Tibial artery (tissue), 4 donors: ENCODE data around the gene CNNM3.

Experiments
- DNase-seq, 2 donors: peaks; one replicate each; pipeline ENCODE4 v3.0.0-alpha.2; 2019
- H3K27ac ChIP-seq, 2 donors: fragments of 200-600 bp; sonication (generic) in 1 of 2; 1 replicate in 1 of 2; 2 replicates in 1 of 2; pipeline ENCODE4 v1.5.1; 2018 to 2019; ENCODE audit warnings: mild to moderate bottlenecking in 1 of 2
- H3K27me3 ChIP-seq, 2 donors: fragments of 200-600 bp; sonication (generic) in 1 of 2; one replicate each; pipeline versions ENCODE4 v1.5.1 to v1.6.0; 2016 to 2019
- H3K36me3 ChIP-seq, 3 donors: fragments of 200-600 bp; sonication (generic) in 2 of 3; one replicate each; pipeline ENCODE4 v1.5.1; 2016 to 2019; ENCODE audit warnings: mild to moderate bottlenecking in 2 of 3
- H3K4me1 ChIP-seq, 4 donors: fragments of 200-600 bp; sonication (generic) in 2 of 4; 1 replicate in 3 of 4; 2 replicates in 1 of 4; pipeline ENCODE4 v1.5.1; 2016 to 2019
- H3K4me3 ChIP-seq, 2 donors: fragments of 200-600 bp; sonication (generic) in 1 of 2; 1 replicate in 1 of 2; 2 replicates in 1 of 2; pipeline ENCODE4 v1.5.1; 2018 to 2019; ENCODE audit warnings: mild to moderate bottlenecking in 2 of 2
- H3K9me3 ChIP-seq, 3 donors: fragments of 200-600 bp; sonication (generic) in 1 of 3; one replicate each; pipeline ENCODE4 v1.5.1; 2016 to 2019
- intact Hi-C: fragments of 100-400 bp; cut with DNase I; formaldehyde crosslinking; loops from one replicate; pipeline ENCODE4 v1.15.0; 2023; ENCODE audit warnings: low total_unique reads
- TF ChIP-seq, protein P1 (sequence below), 2 experiments: fragments of 200-600 bp in 1 of 2; fragments of 450-650 bp in 1 of 2; IDR thresholded peaks; one replicate each; pipeline ENCODE4 v1.5.1; 2017 to 2019; ENCODE audit warnings: antibody characterized with exemption in 2 of 2, mild to moderate bottlenecking in 1 of 2, moderate library complexity in 1 of 2

The CNNM3 gene

DNA sequence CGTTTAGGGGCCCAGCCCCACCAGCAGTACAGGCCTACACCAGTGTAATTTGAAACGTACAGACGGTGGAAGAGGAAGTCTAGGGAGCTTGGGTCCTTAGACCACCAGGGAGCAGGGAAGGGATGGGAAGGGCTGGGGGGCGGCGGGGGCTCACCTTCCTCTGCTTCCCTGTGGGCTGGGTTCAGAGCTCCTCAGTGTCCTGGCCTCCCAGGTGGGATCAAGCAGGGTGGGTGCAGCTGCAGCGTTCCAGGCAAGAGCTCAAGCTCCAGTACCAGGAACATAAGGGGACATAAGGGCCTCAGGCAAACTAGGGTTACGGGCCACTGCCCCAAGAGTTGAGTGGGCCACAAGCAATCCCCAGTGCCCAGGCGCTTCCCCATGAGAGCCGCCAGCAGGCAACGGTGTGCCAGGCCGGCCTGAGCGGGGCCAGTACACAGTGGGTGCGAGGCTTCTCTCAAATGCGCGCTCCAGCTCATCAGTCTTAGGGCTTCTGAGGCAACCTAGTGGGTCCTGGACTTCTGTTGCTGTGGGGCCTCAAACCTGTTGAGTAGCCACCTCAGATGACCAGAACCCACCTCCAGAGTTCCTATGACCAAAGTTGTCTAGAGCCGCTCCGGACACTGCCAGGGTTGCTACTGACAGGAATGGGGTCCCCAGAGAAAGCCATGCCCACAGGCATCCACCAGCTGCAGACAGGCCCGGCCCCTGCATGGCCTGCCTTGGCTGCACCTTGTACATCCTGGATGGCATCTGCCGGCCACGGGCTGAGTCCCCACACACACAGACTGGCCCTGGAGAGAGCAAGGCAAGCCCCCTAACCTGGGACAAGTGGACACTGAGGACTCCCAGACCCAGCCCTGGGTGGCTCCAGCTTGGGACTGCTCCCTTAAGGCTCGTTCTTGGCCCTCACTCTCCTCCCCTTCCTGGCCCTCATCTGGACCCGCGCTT lies 22.6 kb downstream of the CNNM3 start:
- H3K27ac ChIP-seq = no peak overlapping the region
- H3K27me3 ChIP-seq = no peaks in the 10 kb centered on the region
- H3K36me3 ChIP-seq = peaks cover 0 to 53% (median 11%) of the 10 kb centered on the region in 3 donors
- H3K9me3 ChIP-seq = no peaks in the 10 kb centered on the region
- H3K4me1 ChIP-seq = peaks cover 0 to 11% (median 2%) of the 10 kb centered on the region in 4 donors
- no peak for DNase-seq
- TF ChIP-seq, protein P1, sequence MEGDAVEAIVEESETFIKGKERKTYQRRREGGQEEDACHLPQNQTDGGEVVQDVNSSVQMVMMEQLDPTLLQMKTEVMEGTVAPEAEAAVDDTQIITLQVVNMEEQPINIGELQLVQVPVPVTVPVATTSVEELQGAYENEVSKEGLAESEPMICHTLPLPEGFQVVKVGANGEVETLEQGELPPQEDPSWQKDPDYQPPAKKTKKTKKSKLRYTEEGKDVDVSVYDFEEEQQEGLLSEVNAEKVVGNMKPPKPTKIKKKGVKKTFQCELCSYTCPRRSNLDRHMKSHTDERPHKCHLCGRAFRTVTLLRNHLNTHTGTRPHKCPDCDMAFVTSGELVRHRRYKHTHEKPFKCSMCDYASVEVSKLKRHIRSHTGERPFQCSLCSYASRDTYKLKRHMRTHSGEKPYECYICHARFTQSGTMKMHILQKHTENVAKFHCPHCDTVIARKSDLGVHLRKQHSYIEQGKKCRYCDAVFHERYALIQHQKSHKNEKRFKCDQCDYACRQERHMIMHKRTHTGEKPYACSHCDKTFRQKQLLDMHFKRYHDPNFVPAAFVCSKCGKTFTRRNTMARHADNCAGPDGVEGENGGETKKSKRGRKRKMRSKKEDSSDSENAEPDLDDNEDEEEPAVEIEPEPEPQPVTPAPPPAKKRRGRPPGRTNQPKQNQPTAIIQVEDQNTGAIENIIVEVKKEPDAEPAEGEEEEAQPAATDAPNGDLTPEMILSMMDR (IDR thresholded peaks at IDR 0.05) = no peak
- intact Hi-C loops = no loop called here
- H3K4me3 ChIP-seq = no peak overlapping the region

DNA sequence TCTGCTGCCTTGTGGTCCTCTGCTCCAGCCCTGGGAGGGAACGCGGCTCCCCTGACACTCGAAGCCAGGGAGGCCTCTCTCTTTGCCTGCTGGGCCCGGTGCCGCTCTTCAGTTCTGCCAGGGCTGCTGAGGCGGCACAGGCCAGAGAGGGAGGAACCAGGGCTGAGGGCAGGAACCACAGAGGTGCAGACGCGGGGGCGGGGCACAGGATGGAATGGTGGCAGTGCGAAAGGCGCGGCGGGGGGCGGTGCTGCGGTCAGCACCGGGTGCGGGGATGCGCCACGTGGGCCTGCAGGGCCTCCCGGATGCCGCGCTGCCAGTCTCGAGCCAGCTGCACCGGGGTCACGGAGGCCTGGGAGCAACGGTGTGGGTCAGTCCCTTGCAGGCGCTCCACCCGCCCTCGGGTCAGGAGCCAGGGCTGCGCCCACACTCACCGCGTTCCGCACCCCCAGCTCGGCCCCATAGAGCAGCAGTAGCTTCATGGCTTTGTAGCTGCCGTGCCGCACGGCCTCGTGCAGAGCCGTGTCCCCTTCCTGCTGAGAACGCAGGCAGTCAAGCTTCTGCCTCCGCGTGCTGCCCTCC lies 23.3 kb downstream of the CNNM3 start:
- Histone ChIP-seq H3K9me3 (no peaks in the 10 kb centered on the region), H3K36me3 (peaks cover 0 to 47% (median 14%) of the 10 kb centered on the region in 3 donors), H3K27me3 (no peaks in the 10 kb centered on the region), H3K27ac (no peak overlapping the region), H3K4me1 (peaks cover 0 to 11% (median 2%) of the 10 kb centered on the region in 4 donors), H3K4me3 (no peak overlapping the region)
- intact Hi-C loops = no loop called here
- DNase-seq = no peak
- TF ChIP-seq, protein P1 (IDR thresholded peaks at IDR 0.05) = no peak

DNA sequence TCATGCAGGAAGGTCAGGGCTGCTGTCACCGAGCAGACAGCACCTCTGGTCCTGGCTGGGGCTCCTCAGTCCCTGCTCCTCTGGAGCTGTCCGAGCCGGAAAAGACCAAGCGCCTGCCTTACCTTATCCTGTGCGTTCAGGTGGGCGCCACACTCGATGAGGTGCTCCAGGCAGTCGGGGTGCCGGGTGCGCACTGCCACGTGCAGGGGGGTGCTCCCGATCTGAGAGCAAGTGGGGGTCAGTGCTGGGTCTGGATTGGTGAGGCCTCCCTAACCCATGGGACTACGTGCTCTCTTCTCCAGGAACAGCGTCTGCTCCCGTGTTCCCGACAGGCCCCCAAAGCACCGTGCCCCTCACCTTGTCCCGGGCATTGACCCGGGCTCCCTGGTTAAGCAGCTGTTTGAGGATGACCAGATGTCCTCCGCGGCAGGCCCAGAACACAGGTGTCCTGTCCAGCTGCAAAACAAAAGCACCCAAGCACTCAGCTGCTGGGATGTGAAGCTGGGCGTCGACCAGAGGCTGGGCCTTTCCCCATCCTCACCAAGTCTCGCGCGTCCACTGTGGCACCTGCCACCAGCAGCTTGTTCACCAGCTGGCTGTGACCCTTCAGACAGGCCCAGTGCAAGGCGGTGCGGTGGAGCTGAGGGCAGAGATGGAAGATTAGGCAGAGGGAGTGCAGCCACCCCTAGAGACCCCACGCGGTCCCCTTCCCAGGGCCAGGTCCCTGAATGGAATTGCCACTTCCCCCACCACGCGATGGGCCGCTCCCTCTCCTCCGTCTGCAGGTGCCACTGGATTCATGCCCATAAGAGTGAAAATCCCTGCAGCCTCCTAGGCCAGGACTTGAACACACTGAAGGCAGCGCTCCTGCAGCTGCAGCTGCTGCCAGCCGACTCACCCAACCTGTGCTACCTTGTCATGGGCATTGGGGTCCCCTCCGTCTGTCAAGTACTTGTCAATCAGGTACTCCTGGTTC lies 24.1 kb downstream of the CNNM3 start:
- H3K9me3 ChIP-seq = no peaks in the 10 kb centered on the region
- H3K4me3 ChIP-seq = no peak overlapping the region
- TF ChIP-seq, protein P1 (IDR thresholded peaks at IDR 0.05) = no peak
- peaks cover 0 to 39% (median 17%) of the 10 kb centered on the region in 3 donors for H3K36me3 ChIP-seq
- intact Hi-C loops = no loop called here
- H3K4me1 ChIP-seq = peaks cover 0 to 11% (median 2%) of the 10 kb centered on the region in 4 donors
- H3K27me3 ChIP-seq = no peaks in the 10 kb centered on the region
- H3K27ac ChIP-seq = no peak overlapping the region
- no peak for DNase-seq

DNA sequence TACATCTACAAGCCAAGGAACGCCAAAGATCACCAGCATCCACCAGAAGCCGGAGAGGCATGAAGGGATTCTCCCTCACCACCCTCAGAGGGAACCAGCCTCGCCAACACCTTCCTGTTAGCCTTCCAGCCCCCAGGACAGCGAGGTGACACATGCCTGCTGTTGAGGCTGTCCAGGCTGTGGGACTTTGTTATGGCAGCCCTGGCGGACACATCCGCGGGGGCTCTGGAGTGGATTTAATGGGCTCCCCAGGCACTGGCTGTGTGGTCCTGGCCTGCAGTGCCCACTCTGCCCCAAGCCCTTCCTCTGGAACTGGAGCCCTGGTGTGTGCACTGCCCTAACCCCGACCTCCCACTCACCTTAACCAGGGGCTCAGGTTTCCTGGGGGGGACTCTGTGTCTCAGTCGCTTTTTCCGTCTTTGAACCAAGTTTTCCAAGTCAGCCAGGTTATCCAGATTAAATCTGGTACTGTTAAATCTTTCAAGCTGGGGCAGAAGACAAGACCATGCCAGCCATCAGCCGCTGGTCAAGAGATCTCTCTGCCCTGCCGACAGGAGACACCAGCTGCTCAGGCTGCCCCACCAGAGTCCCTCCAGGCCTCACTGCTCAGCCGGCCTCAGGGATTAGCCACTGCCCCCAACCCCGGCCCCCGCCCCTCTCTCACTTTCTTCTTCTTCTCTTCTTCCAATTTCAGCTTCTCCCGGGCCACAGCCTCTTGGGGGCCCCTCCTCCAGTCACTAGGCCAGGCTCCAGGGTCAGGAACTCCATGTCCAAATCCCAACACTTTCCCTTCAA lies 25.8 kb downstream of the CNNM3 start:
- H3K9me3 ChIP-seq = no peaks in the 10 kb centered on the region
- intact Hi-C loops = no loop called here
- no peak for DNase-seq
- H3K27ac ChIP-seq = no peak overlapping the region
- TF ChIP-seq, protein P1 (IDR thresholded peaks at IDR 0.05) = no peak
- no peak overlapping the region for H3K4me3 ChIP-seq
- H3K4me1 ChIP-seq = peaks cover 0 to 11% (median 2%) of the 10 kb centered on the region in 4 donors
- peaks cover 0 to 52% (median 25%) of the 10 kb centered on the region in 3 donors for H3K36me3 ChIP-seq
- no peaks in the 10 kb centered on the region for H3K27me3 ChIP-seq
